Stimulated activated CD4-positive, alpha-beta T cell treated with anti-CD3 and anti-CD28 coated beads, Interleukin-4, amount 100 ng/mL, for 1 hour (primary cell): Measurements from ENCODE around the gene WDR7.

Source experiments
- DNase-seq: peaks from one replicate; pipeline ENCODE4 v3.0.0-alpha.2; 2020

The WDR7 gene

GRCh38 chr18:56812674-56813073 lies 161.5 kb downstream of the WDR7 start:
- DNase-seq, result no peak

DNA sequence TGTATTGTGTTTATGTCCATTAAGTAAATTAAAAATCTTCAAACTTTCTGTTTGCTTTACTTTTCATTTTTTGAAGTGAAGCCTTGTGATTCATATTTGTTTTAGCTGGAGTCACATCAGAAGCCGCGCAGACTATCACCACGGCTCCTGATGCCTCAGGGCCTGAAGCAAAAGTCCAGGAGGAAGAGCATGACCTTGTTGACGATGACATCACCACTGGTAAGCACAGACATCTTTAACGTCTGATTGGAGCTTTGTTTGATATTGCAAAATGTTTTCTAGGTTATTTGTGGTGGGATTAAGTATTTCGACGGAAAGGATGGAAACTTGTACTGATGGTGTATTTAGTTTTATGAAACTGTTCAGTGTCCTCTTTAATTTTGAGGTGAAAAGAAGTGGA lies 164.8 kb downstream of the WDR7 start:
- no peak for DNase-seq

- DNase-seq, result no peak
Observed at GRCh38 chr18:56823986-56824565, 172.9 kb downstream of the WDR7 start.

GRCh38 chr18:56825321-56825720 lies 174.2 kb downstream of the WDR7 start:
- DNase-seq, result no peak

- DNase-seq, result no peak
Observed at GRCh38 chr18:56825878-56826277, 174.7 kb downstream of the WDR7 start.

GRCh38 chr18:56831988-56832387 lies 180.8 kb downstream of the WDR7 start:
- DNase-seq, result no peak

- DNase-seq, result no peak
Observed at GRCh38 chr18:56835331-56835730, 184.2 kb downstream of the WDR7 start.

- DNase-seq, result no peak
Observed at GRCh38 chr18:56836173-56836572, 185.0 kb downstream of the WDR7 start.

DNA sequence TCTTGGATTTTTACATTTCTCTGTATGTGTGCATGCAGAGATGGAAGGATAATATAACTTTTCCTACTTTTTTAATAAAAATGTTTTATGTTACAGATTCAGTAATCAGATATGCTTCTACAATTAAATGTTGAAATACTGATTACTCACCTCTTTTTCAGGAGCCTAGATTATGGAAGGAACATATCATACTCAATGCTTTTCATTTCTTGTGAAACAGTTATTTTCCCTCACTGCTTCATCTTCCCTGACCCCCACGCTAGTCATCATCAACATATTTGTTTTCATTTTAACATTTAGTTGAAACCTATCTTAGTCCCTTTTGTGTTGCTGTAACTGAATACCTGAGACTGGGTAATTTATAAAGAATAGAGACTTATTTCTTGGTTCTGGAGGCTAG lies 190.7 kb downstream of the WDR7 start:
- no peak for DNase-seq

GRCh38 chr18:56843241-56843640 lies 192.1 kb downstream of the WDR7 start:
- no peak for DNase-seq

DNA sequence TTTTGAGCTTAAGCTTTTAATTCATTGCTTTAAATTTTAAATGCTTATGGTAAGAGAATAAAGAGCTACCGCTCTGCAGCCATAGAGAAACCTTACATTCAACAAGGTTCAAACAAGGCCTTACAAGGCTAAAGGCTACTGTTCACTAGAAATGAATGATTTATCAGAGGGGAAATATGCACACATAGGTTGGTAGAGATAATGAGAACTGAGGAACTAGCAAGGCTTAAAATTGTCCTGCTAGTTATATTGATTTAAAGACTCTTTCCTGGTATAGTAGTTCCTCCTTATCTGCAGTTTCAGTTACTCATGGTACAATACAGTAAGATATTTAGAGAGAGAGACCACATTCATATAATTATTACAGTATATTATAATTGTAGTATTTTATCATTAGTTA lies 193.4 kb downstream of the WDR7 start:
- no peak for DNase-seq

DNA sequence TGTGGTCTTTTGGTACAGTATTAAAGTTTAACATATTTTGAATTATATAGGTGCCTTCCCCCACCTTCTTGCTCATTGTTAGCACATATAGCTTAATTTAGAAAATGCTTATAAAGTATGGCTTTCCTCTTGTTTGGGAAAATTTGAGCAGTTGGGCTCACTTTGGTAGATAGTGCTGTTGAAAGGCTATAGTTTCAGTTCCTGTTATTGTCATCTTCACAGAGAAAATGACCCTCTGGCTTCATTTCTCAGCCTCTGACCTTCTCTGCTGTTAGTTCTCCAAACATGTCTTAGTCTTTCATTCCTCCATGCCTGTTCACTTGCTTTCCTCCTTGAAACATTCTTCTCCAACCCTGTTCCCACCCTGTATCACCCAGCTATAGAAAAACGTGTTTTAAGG lies 200.6 kb downstream of the WDR7 start:
- DNase-seq, result no peak

GRCh38 chr18:56853961-56854360 lies 202.8 kb downstream of the WDR7 start:
- DNase-seq, result no peak

- DNase-seq, result no peak
Observed at GRCh38 chr18:56861244-56861643, 210.1 kb downstream of the WDR7 start.

- DNase-seq, result no peak
Observed at GRCh38 chr18:56869189-56869777, 218.1 kb downstream of the WDR7 start.

- DNase-seq, result no peak
Observed at GRCh38 chr18:56870982-56871381, 219.8 kb downstream of the WDR7 start.

- no peak for DNase-seq
Observed at GRCh38 chr18:56872140-56872539, 221.0 kb downstream of the WDR7 start.

DNA sequence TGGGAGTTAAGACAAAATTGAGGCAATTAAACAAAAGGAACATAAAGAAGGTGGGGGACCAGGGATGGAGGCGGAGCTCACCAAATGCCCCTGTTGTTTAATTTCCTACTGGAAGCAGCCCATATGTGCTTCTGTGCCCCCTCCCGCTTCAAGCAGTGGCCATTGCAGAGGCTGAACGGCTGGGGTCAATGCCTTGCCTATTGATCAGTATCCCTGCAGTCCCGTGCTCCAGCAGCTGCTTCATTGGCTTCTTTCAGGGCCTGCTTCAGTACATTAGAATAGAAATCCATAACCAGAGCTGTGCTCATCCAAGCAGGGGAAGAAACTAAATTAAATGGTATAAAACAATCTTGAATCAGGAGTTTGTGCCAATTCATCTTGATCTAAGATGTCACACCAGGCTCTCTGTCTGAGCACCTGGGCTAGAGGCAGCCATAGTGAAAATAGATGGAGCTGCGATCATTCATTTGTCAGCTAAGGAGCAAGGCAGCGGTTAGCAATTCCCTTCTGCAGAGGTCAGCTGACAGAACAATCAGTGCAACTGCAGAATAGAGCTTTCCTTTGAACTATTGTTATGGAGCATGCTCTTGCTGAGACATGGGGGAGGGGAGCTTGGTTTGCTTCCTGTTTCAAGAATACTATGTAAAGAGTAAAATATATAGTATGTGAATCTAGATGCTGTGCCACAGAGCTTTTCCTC lies 222.4 kb downstream of the WDR7 start:
- DNase-seq, result no peak

GRCh38 chr18:56878711-56879110 lies 227.6 kb downstream of the WDR7 start:
- no peak for DNase-seq

DNA sequence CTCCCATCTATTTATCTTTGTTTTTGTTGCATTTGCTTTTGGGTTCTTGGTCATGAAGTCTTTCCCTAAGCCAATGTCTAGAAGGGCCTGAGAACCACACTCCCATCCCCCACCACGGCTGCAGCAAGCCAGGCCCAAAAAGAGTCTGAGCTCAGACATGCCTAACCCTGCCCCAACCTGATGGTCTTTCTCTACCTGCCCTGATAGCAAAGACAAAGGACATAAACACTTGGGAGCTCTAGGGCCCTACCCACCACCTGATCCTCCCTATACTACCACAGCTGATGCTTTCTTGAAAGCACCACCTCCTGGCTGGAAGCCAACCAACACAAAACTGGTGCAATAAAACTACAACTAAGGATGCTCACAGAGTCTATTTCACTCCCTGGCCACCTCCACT lies 233.4 kb downstream of the WDR7 start:
- DNase-seq, result no peak

DNA sequence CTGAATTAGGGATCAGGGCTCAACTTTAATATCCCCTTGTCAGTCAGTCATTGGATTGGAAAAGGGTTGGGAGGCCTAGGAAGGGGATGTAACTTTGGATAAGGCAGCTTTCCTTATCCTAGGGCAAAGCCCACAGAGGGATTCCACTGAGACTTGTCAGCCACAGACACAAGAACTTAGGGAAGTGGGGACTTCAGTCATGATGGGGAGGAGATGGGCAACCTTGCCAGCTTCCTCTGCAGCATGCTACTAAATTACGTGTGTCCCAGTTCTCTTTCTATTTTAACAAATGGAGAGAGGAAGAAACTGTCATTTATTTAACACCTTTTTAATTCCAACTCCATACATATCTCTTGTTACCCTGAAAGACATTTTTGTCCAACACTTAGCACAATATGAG lies 237.8 kb downstream of the WDR7 start:
- DNase-seq, result no peak

- no peak for DNase-seq
Observed at GRCh38 chr18:56889621-56890020, 238.5 kb downstream of the WDR7 start.

DNA sequence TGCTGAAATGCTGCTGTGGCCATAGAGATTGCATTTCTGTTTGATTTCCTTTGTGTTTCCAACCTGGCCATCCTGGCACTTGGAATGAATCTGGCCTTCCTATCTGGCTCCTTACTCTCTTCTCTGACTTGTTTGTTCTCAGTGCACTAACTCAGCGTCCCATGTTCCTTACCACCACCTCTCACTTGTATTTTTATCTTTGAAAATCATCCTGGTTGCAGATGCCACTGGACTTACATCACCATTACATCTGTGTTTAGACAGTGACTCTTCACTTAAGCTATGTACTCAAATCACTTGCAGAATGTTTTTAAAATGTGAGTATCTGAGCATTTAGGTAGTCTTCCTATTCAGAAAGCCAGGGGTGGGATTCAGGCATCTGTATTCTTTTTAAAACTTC lies 239.5 kb downstream of the WDR7 start:
- no peak for DNase-seq

GRCh38 chr18:56891116-56891515 lies 240.0 kb downstream of the WDR7 start:
- DNase-seq, result no peak

DNA sequence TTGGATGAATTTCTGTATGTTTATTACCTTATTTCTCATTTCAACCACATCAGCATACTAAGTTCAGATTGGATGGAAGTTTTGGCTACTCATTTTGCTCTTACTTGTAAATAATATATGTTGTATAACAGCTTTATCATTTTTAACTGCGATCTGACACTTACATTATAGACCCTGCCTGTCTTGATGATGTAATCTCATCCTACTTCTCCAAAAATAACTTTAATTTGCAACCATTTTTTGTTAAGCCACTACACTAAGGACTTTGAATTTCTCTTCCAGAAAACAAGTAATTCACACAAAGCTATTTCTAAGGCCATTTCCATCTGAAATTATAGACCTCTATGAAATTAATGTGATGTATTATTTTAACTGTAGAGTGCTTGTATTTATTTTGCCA lies 240.7 kb downstream of the WDR7 start:
- DNase-seq, result no peak
